GM18508 (cell line): ENCODE results near the gene PAPPA.

Experiments
- ATAC-seq: cut with Tn5 transposase; IDR thresholded peaks from one replicate; pipeline ENCODE4 v1.9.1; 2021; ENCODE audit warnings: moderate number of reproducible peaks; ENCODE audit not compliant: insufficient read depth, unreplicated experiment

The PAPPA gene

DNA sequence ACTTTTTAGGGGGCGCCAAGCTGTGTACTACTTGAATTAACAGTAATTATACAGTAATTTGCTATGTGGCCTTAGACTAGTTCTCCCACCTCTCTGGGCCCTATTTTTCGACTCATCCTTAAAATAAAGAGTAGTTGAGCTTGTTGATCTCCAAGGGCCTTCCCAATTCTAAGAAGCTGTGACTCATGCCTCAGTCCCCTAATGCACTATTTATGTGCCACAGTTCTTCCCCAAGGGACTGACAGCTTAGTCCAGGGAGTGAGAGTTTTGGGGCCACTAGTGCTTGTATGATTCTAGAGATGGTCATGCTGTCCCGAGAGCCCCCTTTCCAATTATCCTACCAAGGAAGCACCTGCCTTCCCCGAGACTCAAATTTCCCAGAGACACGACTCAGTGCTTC is 149.7 kb downstream of the PAPPA start:
- ATAC-seq, result no peak

- ATAC-seq, result no peak
Measured at GRCh38 chr9:116303886-116304538, 150.4 kb downstream of the PAPPA start.

GRCh38 chr9:116304761-116305160 is 151.2 kb downstream of the PAPPA start:
- no peak for ATAC-seq

- no peak for ATAC-seq
Measured at GRCh38 chr9:116308076-116308475, 154.5 kb downstream of the PAPPA start.

- ATAC-seq, result no peak
Measured at GRCh38 chr9:116309900-116310611, 156.5 kb downstream of the PAPPA start.

- ATAC-seq, result no peak
Measured at GRCh38 chr9:116312221-116312620, 158.6 kb downstream of the PAPPA start.

GRCh38 chr9:116313638-116314037 is 160.0 kb downstream of the PAPPA start:
- ATAC-seq, result no peak

DNA sequence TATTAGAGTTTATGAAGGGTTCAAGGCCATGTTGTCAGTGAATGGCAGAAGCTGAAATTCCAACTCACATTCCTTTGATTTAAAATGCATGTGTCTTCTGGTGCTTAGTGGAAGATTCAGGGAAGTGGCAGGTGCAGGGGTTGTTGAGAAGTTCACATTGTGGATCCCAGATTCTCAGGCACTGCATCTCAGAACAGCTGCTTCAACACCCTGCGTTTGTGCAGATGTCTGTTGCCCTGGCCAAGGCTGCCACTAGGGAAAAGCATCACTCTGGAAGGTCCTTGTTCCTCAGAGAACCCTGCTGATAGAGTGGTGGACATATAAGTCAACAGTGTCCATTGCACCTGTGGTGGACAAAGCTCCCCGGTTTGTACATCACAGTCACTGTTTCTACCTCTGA is 162.7 kb downstream of the PAPPA start:
- no peak for ATAC-seq

DNA sequence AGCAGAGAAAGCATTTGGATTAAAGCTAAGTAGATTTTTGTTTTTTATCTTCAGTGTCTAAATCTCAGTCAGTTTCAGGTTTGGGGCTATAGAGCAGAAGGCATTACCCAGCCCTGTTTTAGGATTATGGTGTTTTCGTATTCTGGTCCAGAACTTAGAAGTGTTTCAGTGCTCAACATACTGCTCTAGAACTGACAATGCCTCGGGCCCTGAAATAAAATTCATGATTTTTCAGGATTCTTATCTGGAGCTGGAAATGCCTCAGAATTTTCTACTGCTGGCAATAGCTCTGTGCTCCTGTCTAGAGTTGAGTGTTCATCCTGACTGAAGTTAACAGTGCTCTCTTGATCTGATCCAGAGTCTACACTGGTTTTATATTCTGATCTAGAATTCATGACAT is 163.9 kb downstream of the PAPPA start:
- no peak for ATAC-seq

- no peak for ATAC-seq
Measured at GRCh38 chr9:116318468-116319374, 165.1 kb downstream of the PAPPA start.

DNA sequence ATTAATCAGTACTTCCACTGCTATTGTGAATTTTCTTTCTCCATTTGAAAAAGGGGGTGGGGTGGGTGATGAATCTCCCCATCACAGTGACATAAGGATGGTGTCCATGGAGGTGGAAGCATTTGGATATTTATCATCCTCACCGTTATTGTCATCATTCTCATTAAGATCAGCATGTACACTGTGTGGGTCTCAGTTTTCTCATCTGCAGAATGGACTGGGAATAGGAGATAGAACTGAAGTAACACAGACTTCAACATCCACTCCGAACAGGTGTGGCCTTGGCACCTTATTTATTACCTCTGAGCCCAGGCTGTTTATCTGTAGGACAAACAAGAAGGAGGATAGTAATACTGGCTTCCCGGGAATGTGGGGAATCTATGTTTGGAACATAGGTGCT is 165.9 kb downstream of the PAPPA start:
- ATAC-seq, result no peak

- ATAC-seq, result no peak
Measured at GRCh38 chr9:116320290-116320689, 166.7 kb downstream of the PAPPA start.

- no peak for ATAC-seq
Measured at GRCh38 chr9:116322521-116322920, 168.9 kb downstream of the PAPPA start.

GRCh38 chr9:116323012-116323411 is 169.4 kb downstream of the PAPPA start:
- ATAC-seq, result no peak

- ATAC-seq, result no peak
Measured at GRCh38 chr9:116323571-116323970, 170.0 kb downstream of the PAPPA start.

GRCh38 chr9:116325924-116326323 is 172.3 kb downstream of the PAPPA start:
- no peak for ATAC-seq

DNA sequence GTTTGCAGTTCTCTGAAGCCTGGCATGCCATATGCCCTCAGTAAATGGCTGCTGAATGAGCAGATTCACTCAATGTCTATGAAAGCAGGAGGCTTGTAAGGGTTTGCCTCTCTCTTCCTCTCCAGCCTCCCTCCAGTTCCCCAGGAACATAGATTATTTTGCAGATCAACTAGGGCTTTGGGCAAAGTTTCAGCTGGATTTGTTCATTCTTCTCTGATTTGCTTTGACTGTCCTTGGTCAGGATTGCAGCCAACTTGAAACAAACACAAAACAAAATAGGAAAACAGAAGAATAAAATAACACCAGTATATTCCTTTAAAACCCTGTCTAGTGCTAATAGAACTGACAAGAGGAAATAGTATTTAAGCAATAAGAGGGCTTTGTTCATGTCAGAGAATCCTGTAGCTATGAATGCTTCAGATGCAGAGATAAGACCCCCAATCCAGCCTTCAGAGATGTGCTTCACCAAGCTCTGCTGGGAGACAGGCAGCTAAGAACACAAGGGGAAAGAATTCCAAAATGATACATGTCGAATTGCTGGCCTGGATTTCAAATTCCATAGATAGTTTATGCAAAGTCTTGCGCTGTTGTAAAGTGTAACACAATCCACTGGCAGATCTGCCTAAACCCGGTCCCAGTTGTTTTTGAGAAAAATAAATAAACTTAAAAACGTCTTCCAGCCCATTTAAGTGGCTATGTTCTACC is 174.3 kb downstream of the PAPPA start:
- ATAC-seq, result no peak

- no peak for ATAC-seq
Measured at GRCh38 chr9:116329470-116329869, 175.9 kb downstream of the PAPPA start.

GRCh38 chr9:116331241-116331640 is 177.7 kb downstream of the PAPPA start:
- no peak for ATAC-seq

GRCh38 chr9:116332090-116332489 is 178.5 kb downstream of the PAPPA start:
- no peak for ATAC-seq
